ENCODE results near the gene NAP1L1.

NAP1L1 gene, protein sequence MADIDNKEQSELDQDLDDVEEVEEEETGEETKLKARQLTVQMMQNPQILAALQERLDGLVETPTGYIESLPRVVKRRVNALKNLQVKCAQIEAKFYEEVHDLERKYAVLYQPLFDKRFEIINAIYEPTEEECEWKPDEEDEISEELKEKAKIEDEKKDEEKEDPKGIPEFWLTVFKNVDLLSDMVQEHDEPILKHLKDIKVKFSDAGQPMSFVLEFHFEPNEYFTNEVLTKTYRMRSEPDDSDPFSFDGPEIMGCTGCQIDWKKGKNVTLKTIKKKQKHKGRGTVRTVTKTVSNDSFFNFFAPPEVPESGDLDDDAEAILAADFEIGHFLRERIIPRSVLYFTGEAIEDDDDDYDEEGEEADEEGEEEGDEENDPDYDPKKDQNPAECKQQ

DNA sequence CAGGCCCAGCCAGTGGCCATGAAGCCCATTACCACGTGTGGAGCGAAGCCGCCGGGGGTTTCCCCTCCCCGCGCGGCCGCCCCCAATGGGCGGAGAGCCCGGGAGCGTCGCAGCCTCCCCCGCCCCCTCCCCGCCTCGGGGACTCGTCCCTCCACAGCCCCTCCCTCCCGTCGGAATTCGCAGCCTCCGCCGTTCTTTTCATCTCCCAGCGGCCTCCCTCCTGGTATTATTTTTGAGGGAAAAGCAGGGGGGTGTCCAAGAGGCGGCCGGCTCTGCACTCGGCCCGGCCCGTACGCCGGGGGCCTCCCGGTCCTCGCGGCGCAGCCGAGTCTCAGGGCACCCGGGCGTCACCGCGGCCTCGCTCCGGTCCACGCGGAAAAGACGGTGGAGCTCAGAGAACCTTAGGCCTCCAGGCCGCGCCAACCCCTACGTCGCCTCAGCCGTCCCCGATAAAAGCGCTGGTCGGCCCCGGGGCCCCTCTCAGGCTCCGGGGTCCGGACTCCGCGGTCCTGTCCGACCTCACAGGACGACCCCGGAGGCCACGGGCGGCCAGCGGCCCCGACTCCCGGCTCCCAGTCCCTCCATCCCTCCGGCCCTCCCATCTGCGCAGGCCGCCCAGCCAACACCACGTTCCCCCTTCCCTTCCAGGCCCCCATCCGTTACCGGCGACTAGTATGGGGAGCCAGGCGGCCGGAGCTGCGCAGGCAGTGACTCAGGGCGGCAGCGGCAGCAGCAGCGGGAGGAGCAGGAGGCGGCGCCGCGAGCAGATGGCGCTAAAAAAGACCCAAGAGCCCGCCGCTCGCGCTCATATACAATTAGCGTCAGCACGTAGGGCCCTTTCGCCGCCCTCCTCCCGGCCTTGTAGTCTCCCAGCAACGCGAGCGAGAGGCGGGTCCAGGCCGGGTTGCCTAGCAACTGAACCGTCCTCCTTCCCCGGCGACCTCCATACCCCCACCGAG, at the start of gene NAP1L1:
Gene NAP1L1 (minus strand): TSS at position 782 of the 959 bp plus-strand sequence. CDS start 10,466 bp downstream, outside the sequence.
- DNase-seq (ENCODE audit: low read depth in 2 of 2): peak; percentile 99
- TF ChIP-seq, protein P1, sequence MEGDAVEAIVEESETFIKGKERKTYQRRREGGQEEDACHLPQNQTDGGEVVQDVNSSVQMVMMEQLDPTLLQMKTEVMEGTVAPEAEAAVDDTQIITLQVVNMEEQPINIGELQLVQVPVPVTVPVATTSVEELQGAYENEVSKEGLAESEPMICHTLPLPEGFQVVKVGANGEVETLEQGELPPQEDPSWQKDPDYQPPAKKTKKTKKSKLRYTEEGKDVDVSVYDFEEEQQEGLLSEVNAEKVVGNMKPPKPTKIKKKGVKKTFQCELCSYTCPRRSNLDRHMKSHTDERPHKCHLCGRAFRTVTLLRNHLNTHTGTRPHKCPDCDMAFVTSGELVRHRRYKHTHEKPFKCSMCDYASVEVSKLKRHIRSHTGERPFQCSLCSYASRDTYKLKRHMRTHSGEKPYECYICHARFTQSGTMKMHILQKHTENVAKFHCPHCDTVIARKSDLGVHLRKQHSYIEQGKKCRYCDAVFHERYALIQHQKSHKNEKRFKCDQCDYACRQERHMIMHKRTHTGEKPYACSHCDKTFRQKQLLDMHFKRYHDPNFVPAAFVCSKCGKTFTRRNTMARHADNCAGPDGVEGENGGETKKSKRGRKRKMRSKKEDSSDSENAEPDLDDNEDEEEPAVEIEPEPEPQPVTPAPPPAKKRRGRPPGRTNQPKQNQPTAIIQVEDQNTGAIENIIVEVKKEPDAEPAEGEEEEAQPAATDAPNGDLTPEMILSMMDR (IDR thresholded peaks at IDR 0.05; ENCODE audit: low read depth, low read length): no peak
- H3K4me3 ChIP-seq (replicated peaks in 1 of 2; ENCODE audit: low read depth in 2 of 2, low read length in 2 of 2): peak within 1 kb of the TSS; percentile 82 to 86

DNA sequence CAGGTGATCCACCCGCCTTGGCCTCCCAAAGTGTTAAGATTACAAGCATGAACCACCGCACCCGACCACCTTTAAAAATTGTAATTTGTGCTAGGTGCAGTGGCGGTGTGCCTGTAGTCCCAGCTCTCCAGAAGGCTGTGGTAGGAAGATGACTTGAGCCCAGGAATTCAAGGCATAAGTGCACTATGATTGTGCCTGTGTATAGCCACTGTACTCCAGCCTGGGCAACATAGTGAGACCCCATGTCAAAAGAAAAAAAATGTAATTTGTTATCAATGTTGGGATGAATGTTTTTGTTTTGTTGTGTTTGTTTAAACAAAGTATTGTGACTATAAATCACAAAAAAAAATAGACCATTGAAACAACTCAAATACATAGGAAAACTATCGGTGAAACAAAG, 43.1 kb upstream of the NAP1L1 start:
- TF ChIP-seq, protein P1 (IDR thresholded peaks at IDR 0.05; ENCODE audit: low read depth, low read length): no peak
- no peak overlapping the region for H3K4me3 ChIP-seq (replicated peaks in 1 of 2; ENCODE audit: low read depth in 2 of 2, low read length in 2 of 2)
- no peak for DNase-seq (ENCODE audit: low read depth in 2 of 2)

DNA sequence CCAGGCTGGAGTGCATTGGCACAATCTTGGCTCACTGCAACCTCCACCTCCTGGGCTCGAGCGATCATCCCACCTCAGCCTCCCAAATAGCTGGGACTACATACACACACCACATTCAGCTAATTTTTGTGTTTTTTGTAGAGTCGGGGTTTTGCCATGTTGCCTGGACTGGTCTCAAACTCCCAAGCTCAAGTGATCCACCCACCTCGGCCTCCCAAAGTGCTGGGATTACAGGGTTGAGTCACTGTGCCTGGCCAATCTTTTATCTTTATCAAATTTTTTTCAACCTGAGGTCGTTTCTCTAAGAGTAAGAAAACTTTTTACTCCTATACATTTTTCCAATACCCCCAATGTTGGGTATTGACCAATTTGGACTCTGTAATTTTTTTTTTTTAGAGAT, 40.0 kb upstream of the NAP1L1 start:
- no peak overlapping the region for H3K4me3 ChIP-seq (replicated peaks in 1 of 2; ENCODE audit: low read depth in 2 of 2, low read length in 2 of 2)
- TF ChIP-seq, protein P1 (IDR thresholded peaks at IDR 0.05; ENCODE audit: low read depth, low read length): no peak
- peak in 1 of 2 donors; percentile 25 for DNase-seq (ENCODE audit: low read depth in 2 of 2)

DNA sequence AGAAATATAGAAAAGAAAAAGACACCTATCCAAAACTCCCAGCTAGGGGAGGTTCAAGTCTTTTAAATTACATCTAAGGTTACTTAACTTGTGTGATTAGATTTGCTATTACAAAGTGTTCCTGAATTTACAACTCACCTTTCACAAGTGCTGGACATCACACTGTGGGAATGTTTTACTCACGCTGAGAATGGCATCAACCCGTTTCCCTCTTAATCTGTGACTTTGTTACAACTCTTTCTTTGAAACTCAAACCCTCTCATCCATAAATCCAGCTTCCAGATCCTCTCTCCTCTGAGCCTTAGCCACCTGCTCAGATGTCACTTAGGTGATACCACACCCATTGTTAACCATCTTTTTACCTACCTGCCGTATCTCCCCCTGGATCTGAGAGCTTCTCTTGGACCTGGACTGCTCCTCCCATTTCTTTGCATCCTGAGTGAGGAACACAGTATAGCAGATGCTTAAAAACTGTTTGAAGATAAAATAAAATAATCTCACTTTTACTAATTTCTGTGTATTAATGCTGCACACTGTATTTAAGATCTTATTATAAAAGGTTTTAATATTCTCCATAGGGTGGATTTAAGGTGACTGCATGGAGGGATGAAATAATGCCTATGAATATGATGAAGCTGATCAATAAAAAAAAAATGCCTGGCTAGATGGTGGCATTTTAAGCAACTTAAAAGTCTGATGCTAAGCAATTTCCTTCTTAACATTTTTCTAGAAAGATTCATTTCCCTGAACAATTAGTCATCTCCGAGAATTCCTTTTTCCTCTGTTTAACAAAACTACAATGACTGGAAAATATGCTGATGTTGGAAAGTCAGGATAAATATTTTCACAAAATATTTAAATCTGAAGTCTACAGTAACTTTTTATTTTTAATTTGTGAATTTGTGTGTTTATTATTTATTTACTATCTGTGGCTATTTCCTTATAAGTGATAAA, 39.1 kb upstream of the NAP1L1 start:
- no peak overlapping the region for H3K4me3 ChIP-seq (replicated peaks in 1 of 2; ENCODE audit: low read depth in 2 of 2, low read length in 2 of 2)
- peak; percentile 58 to 76 for DNase-seq (ENCODE audit: low read depth in 2 of 2)
- TF ChIP-seq, protein P1 (IDR thresholded peaks at IDR 0.05; ENCODE audit: low read depth, low read length): no peak

DNA sequence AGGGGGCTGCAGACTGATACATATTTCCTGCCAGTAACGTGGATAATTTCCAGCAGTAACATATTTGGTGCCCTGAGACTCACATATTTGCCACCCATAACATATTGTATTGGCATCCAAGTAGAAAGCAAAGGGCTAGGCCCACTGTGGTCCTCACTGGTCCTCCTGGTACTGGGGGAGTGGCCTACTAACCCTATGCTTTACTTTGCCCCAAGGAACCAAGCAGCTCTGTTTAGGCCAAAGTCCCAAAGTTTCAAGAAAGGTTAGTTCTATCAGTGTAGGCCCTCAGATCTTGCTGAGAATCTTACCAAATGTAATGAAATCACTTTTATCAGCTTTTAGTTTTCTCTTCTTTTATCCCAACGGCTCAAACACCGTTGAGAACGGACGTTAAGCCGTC, 35.4 kb upstream of the NAP1L1 start:
- TF ChIP-seq, protein P1 (IDR thresholded peaks at IDR 0.05; ENCODE audit: low read depth, low read length): no peak
- H3K4me3 ChIP-seq (replicated peaks in 1 of 2; ENCODE audit: low read depth in 2 of 2, low read length in 2 of 2): no peak overlapping the region
- no peak for DNase-seq (ENCODE audit: low read depth in 2 of 2)

DNA sequence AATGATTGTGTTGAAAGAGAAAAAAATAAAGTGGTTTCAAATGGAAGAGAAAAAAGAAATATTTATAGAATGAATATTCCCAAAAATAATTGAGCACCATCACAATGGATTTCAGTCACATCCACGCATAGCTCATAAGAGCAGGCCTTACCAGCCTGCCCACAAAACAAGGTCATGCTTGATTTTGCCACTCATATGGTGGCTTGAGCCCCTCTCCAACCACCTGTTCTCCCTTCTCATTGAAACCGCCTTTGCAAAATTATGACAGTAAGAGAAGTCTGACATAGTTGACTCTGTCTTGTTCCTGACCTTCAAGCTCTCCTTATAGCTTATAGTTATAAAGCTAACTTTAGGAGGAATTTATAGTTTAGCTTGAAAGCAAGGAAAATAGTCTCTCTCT, 33.3 kb upstream of the NAP1L1 start:
- DNase-seq (ENCODE audit: low read depth in 2 of 2): no peak
- no peak overlapping the region for H3K4me3 ChIP-seq (replicated peaks in 1 of 2; ENCODE audit: low read depth in 2 of 2, low read length in 2 of 2)
- TF ChIP-seq, protein P1 (IDR thresholded peaks at IDR 0.05; ENCODE audit: low read depth, low read length): no peak
